ENCODE results near the gene LIPC.

GRCh38 chr15:58448906-58449305, 17.1 kb downstream of the LIPC start:
- no peak for TF ChIP-seq GATA2 (IDR thresholded peaks at IDR 0.05; ENCODE audit: low read depth, low read length)
- no peak for TF ChIP-seq GATA3 (IDR thresholded peaks at IDR 0.05; ENCODE audit: low read depth, low read length)
